ENCODE data around the gene RBMS1.

Gene RBMS1

GRCh38 chr2:160306985-160307384 is 186.6 kb downstream of the RBMS1 start:
- no peak for DNase-seq (ENCODE audit: low read depth)
- no peak for TF ChIP-seq CTCF (IDR thresholded peaks at IDR 0.05; ENCODE audit: control insufficient read depth, extremely low read depth, insufficient read depth)
- H3K4me3 ChIP-seq (ENCODE audit: low read depth, low read length): no peak overlapping the region

GRCh38 chr2:160305081-160305750 is 188.4 kb downstream of the RBMS1 start:
- no peak for TF ChIP-seq CTCF (IDR thresholded peaks at IDR 0.05; ENCODE audit: control insufficient read depth, extremely low read depth, insufficient read depth)
- no peak for DNase-seq (ENCODE audit: low read depth)
- no peak overlapping the region for H3K4me3 ChIP-seq (ENCODE audit: low read depth, low read length)

- TF ChIP-seq CTCF (IDR thresholded peaks at IDR 0.05; ENCODE audit: control insufficient read depth, extremely low read depth, insufficient read depth): no peak
- H3K4me3 ChIP-seq (ENCODE audit: low read depth, low read length): no peak overlapping the region
- no peak for DNase-seq (ENCODE audit: low read depth)
Observed at GRCh38 chr2:160303527-160303926, 190.1 kb downstream of the RBMS1 start.

- no peak for DNase-seq (ENCODE audit: low read depth)
- no peak overlapping the region for H3K4me3 ChIP-seq (ENCODE audit: low read depth, low read length)
- no peak for TF ChIP-seq CTCF (IDR thresholded peaks at IDR 0.05; ENCODE audit: control insufficient read depth, extremely low read depth, insufficient read depth)
Observed at GRCh38 chr2:160303076-160303475, 190.5 kb downstream of the RBMS1 start.

GRCh38 chr2:160301420-160301819 is 192.2 kb downstream of the RBMS1 start:
- no peak for DNase-seq (ENCODE audit: low read depth)
- no peak for TF ChIP-seq CTCF (IDR thresholded peaks at IDR 0.05; ENCODE audit: control insufficient read depth, extremely low read depth, insufficient read depth)
- no peak overlapping the region for H3K4me3 ChIP-seq (ENCODE audit: low read depth, low read length)

GRCh38 chr2:160300203-160300602 is 193.4 kb downstream of the RBMS1 start:
- TF ChIP-seq CTCF (IDR thresholded peaks at IDR 0.05; ENCODE audit: control insufficient read depth, extremely low read depth, insufficient read depth): no peak
- no peak overlapping the region for H3K4me3 ChIP-seq (ENCODE audit: low read depth, low read length)
- no peak for DNase-seq (ENCODE audit: low read depth)

- no peak for TF ChIP-seq CTCF (IDR thresholded peaks at IDR 0.05; ENCODE audit: control insufficient read depth, extremely low read depth, insufficient read depth)
- no peak for DNase-seq (ENCODE audit: low read depth)
- H3K4me3 ChIP-seq (ENCODE audit: low read depth, low read length): no peak overlapping the region
Observed at GRCh38 chr2:160299540-160299939, 194.1 kb downstream of the RBMS1 start.

Data from LNCaP clone FGC (cell line).